Measurements from ENCODE around the gene EML6. TPM values are rescaled to one million over a fixed set of nuclear protein-coding genes. Genes with fewer than 3 reads are reported as not detected.

EML6 gene
- total and polyA plus RNA-seq, 2 experiments from 2014 or later, result 2.7 to 6.2 TPM

DNA sequence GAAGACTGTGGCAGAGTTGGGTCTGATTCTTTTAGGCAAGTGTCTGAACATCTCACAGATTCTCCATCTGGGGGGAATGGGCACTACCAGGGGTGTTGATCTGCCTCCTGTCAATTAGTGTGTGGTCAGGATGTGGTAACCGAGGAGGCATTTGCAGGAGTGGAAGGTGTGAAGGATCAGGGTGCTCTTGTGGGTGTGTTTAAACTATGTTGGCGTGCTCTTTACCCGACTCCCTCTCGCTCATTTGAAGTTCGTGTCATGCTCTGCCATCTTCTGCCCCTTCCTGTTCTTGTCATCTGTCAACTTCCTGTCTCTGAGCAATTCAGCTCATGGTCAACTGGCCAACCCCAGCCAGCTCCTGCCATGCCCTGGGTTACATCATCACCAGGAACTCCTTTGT lies 218.9 kb downstream of the EML6 start (continued):
- TF ChIP-seq, protein P1, sequence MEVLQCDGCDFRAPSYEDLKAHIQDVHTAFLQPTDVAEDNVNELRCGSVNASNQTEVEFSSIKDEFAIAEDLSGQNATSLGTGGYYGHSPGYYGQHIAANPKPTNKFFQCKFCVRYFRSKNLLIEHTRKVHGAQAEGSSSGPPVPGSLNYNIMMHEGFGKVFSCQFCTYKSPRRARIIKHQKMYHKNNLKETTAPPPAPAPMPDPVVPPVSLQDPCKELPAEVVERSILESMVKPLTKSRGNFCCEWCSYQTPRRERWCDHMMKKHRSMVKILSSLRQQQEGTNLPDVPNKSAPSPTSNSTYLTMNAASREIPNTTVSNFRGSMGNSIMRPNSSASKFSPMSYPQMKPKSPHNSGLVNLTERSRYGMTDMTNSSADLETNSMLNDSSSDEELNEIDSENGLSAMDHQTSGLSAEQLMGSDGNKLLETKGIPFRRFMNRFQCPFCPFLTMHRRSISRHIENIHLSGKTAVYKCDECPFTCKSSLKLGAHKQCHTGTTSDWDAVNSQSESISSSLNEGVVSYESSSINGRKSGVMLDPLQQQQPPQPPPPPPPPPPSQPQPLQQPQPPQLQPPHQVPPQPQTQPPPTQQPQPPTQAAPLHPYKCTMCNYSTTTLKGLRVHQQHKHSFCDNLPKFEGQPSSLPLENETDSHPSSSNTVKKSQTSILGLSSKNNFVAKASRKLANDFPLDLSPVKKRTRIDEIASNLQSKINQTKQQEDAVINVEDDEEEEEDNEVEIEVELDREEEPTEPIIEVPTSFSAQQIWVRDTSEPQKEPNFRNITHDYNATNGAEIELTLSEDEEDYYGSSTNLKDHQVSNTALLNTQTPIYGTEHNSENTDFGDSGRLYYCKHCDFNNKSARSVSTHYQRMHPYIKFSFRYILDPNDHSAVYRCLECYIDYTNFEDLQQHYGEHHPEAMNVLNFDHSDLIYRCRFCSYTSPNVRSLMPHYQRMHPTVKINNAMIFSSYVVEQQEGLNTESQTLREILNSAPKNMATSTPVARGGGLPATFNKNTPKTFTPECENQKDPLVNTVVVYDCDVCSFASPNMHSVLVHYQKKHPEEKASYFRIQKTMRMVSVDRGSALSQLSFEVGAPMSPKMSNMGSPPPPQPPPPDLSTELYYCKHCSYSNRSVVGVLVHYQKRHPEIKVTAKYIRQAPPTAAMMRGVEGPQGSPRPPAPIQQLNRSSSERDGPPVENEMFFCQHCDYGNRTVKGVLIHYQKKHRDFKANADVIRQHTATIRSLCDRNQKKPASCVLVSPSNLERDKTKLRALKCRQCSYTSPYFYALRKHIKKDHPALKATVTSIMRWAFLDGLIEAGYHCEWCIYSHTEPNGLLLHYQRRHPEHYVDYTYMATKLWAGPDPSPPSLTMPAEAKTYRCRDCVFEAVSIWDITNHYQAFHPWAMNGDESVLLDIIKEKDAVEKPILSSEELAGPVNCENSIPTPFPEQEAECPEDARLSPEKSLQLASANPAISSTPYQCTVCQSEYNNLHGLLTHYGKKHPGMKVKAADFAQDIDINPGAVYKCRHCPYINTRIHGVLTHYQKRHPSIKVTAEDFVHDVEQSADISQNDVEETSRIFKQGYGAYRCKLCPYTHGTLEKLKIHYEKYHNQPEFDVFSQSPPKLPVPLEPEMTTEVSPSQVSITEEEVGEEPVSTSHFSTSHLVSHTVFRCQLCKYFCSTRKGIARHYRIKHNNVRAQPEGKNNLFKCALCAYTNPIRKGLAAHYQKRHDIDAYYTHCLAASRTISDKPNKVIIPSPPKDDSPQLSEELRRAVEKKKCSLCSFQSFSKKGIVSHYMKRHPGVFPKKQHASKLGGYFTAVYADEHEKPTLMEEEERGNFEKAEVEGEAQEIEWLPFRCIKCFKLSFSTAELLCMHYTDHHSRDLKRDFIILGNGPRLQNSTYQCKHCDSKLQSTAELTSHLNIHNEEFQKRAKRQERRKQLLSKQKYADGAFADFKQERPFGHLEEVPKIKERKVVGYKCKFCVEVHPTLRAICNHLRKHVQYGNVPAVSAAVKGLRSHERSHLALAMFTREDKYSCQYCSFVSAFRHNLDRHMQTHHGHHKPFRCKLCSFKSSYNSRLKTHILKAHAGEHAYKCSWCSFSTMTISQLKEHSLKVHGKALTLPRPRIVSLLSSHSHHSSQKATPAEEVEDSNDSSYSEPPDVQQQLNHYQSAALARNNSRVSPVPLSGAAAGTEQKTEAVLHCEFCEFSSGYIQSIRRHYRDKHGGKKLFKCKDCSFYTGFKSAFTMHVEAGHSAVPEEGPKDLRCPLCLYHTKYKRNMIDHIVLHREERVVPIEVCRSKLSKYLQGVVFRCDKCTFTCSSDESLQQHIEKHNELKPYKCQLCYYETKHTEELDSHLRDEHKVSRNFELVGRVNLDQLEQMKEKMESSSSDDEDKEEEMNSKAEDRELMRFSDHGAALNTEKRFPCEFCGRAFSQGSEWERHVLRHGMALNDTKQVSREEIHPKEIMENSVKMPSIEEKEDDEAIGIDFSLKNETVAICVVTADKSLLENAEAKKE (CRISPR knock-in tag; IDR thresholded peaks at IDR 0.05), result no peak
- TF ChIP-seq, protein P2, sequence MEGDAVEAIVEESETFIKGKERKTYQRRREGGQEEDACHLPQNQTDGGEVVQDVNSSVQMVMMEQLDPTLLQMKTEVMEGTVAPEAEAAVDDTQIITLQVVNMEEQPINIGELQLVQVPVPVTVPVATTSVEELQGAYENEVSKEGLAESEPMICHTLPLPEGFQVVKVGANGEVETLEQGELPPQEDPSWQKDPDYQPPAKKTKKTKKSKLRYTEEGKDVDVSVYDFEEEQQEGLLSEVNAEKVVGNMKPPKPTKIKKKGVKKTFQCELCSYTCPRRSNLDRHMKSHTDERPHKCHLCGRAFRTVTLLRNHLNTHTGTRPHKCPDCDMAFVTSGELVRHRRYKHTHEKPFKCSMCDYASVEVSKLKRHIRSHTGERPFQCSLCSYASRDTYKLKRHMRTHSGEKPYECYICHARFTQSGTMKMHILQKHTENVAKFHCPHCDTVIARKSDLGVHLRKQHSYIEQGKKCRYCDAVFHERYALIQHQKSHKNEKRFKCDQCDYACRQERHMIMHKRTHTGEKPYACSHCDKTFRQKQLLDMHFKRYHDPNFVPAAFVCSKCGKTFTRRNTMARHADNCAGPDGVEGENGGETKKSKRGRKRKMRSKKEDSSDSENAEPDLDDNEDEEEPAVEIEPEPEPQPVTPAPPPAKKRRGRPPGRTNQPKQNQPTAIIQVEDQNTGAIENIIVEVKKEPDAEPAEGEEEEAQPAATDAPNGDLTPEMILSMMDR (conservative IDR thresholded peaks at IDR 0.05; ENCODE audit: low read depth in 2 of 2), result no peak
- no peak for TF ChIP-seq EZH2phosphoT487 (IDR thresholded peaks at IDR 0.05; ENCODE audit: unreplicated experiment)
- no peak for TF ChIP-seq NANOG (IDR thresholded peaks at IDR 0.05; ENCODE audit: borderline replicate concordance)
- TF ChIP-seq EZH2 (IDR thresholded peaks at IDR 0.05; ENCODE audit: low read depth, unreplicated experiment), result no peak
- TF ChIP-seq ZNF114 (CRISPR knock-in tag; IDR thresholded peaks at IDR 0.05), result no peak

DNA sequence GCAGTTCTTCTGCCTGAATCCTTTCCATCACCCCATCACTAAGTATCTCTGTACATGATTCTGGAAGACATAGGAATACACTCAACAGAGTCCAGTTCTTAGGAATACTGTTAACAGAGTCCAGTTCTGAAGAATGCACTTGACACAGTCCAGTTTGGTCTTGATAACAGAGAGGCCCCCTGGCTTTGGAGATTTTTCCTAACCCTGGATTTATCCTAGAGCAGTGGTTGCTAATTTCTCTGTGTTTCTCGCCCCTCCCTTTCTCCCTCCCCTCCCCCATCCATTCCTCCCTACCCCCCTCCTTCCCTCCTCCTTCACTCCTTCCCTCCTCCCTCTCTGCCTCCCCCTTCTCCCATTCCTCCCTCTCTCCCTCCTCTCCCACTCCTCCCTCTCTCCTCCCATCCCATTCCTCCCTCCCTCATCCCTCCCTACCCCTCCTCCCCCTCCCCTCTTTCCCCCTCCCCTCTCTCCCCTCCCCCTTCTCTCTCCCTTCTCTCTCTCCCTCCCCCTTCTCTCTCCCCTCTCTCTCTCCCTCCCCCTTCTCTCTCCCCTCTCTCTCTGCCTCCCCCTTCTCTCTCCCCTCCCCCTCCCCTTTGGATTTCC lies 221.4 kb downstream of the EML6 start:
- ATAC-seq (no peak), DNase-seq (ENCODE audit: low spot score) (no peak)
- Mint-ChIP-seq H3K4me1 (peaks cover 3% of the 10 kb centered on the region; the same call in 2 of the 3 replicates), H3K36me3 (ENCODE audit: low read depth) (peaks cover 4% of the 10 kb centered on the region), H3K9me3 (peaks cover 13% of the 10 kb centered on the region), H3K4me3 (no peak overlapping the region), H3K27ac (no peak overlapping the region), H3K27me3 (ENCODE audit: insufficient read depth, low read depth, poor library complexity) (peaks cover 16% of the 10 kb centered on the region)
- H3K4me2 ChIP-seq, result no peak overlapping the region
- no peaks in the 10 kb centered on the region; the same call in 1 of the 2 replicates for H3K4me1 ChIP-seq (ENCODE audit: insufficient read depth)
- no peaks in the 10 kb centered on the region for H3K36me3 ChIP-seq (ENCODE audit: insufficient read depth)
- no peaks in the 10 kb centered on the region for H4K20me1 ChIP-seq (replicated peaks; ENCODE audit: insufficient read depth)
- no peaks in the 10 kb centered on the region for H3K27me3 ChIP-seq (ENCODE audit: insufficient read depth)
- H3K4me3 ChIP-seq, result no peak overlapping the region
- H2AFZ ChIP-seq, result no peak overlapping the region
- H3K9me2 ChIP-seq (ENCODE audit: insufficient read depth), result no peaks in the 10 kb centered on the region; the same call in 1 of the 2 replicates
- no peaks in the 10 kb centered on the region for H3K79me2 ChIP-seq (replicated peaks; ENCODE audit: insufficient read depth)
- no peak overlapping the region for H3K27ac ChIP-seq (ENCODE audit: low read depth)
- H3F3A ChIP-seq (replicated peaks; ENCODE audit: low read depth), result no peaks in the 10 kb centered on the region
- TF ChIP-seq ZNF331 (CRISPR knock-in tag; IDR thresholded peaks at IDR 0.05; ENCODE audit: low read depth) (no peak), EZH2 (IDR thresholded peaks at IDR 0.05; ENCODE audit: low read depth, unreplicated experiment) (no peak), EZH2phosphoT487 (IDR thresholded peaks at IDR 0.05; ENCODE audit: unreplicated experiment) (no peak), POLR2AphosphoS5 (IDR thresholded peaks at IDR 0.05; ENCODE audit: low read depth) (no peak), CREB1 (CRISPR knock-in tag; IDR thresholded peaks at IDR 0.05; ENCODE audit: low read depth) (no peak), NANOG (IDR thresholded peaks at IDR 0.05; ENCODE audit: borderline replicate concordance) (no peak), STAT1 (IDR thresholded peaks at IDR 0.05; ENCODE audit: unreplicated experiment) (no peak), ZNF114 (CRISPR knock-in tag; IDR thresholded peaks at IDR 0.05) (no peak), JUNB (IDR thresholded peaks at IDR 0.05; ENCODE audit: unreplicated experiment) (no peak)
- TF ChIP-seq, protein P3, sequence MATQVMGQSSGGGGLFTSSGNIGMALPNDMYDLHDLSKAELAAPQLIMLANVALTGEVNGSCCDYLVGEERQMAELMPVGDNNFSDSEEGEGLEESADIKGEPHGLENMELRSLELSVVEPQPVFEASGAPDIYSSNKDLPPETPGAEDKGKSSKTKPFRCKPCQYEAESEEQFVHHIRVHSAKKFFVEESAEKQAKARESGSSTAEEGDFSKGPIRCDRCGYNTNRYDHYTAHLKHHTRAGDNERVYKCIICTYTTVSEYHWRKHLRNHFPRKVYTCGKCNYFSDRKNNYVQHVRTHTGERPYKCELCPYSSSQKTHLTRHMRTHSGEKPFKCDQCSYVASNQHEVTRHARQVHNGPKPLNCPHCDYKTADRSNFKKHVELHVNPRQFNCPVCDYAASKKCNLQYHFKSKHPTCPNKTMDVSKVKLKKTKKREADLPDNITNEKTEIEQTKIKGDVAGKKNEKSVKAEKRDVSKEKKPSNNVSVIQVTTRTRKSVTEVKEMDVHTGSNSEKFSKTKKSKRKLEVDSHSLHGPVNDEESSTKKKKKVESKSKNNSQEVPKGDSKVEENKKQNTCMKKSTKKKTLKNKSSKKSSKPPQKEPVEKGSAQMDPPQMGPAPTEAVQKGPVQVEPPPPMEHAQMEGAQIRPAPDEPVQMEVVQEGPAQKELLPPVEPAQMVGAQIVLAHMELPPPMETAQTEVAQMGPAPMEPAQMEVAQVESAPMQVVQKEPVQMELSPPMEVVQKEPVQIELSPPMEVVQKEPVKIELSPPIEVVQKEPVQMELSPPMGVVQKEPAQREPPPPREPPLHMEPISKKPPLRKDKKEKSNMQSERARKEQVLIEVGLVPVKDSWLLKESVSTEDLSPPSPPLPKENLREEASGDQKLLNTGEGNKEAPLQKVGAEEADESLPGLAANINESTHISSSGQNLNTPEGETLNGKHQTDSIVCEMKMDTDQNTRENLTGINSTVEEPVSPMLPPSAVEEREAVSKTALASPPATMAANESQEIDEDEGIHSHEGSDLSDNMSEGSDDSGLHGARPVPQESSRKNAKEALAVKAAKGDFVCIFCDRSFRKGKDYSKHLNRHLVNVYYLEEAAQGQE (IDR thresholded peaks at IDR 0.05; ENCODE audit: unreplicated experiment), result no peak

Data from GM23338 (cell line).